GM23248 (cell line): ENCODE results near the gene KANSL2.

ENCODE experiments used
- EZH2 ChIP-seq: fragments of 200-600 bp; sonication (generic); IDR thresholded peaks from 2 replicates; pipeline ENCODE4 v1.6.1; 2018; ENCODE audit warnings: antibody characterized with exemption, mild to moderate bottlenecking; ENCODE audit not compliant: insufficient read depth, poor library complexity, severe bottlenecking
- EZH2phosphoT487 ChIP-seq: fragments of 200-600 bp; sonication (generic); IDR thresholded peaks from 2 replicates; pipeline ENCODE4 v1.6.1; 2018; ENCODE audit warnings: antibody characterized with exemption, moderate library complexity, mild to moderate bottlenecking, low read depth; ENCODE audit not compliant: insufficient read depth

GRCh38 chr12:48682927-48683326 lies 889 bp upstream of the KANSL2 start:
- TF ChIP-seq EZH2, result no peak
- no peak for TF ChIP-seq EZH2phosphoT487
